Right ventricle myocardium inferior (tissue), 1 donor: ENCODE data around the gene OR4D1. TPM values are rescaled to one million over a fixed set of nuclear protein-coding genes. Genes with fewer than 3 reads are reported as not detected.
"Not testable (repeated sequence)": the region's sequence is repeated elsewhere in the genome, so short reads cannot be mapped to it uniquely, and the experiment has no call there.

Source experiments
- ATAC-seq: fragments of 200-7000 bp; cut with Tn5 transposase; one replicate; pipeline ENCODE4 v1.9.1; 2020; ENCODE audit warnings: mild to moderate bottlenecking, moderate library complexity
- DNase-seq: peaks from one replicate; pipeline ENCODE4 v3.0.0; 2021; ENCODE audit errors: missing footprints
- intact Hi-C: fragments of 100-400 bp; cut with DNase I; formaldehyde crosslinking; loops from one replicate; pipeline ENCODE4 v1.11.0; 2022
- long read RNA-seq: library from polyadenylated mRNA; unstranded; transcript quantifications from one replicate; pipeline ENCODE4 v2.0.0, GENCODE V29; 2021
- total RNA-seq: library from RNA; stranded (reverse); fragmentation: NEBNext Ultra II Directional; extraction: Animal tissue kit (Norgen Biotek cat#: 25700); gene quantifications from one replicate; pipeline ENCODE4 v1.2.1, GENCODE V29; 2021
- donor health status: DM: no; HTN: yes; CAD: no; lungs with severe emphysema.

Gene OR4D1
- not detected for total RNA-seq
- long read RNA-seq: 0 reads

DNA sequence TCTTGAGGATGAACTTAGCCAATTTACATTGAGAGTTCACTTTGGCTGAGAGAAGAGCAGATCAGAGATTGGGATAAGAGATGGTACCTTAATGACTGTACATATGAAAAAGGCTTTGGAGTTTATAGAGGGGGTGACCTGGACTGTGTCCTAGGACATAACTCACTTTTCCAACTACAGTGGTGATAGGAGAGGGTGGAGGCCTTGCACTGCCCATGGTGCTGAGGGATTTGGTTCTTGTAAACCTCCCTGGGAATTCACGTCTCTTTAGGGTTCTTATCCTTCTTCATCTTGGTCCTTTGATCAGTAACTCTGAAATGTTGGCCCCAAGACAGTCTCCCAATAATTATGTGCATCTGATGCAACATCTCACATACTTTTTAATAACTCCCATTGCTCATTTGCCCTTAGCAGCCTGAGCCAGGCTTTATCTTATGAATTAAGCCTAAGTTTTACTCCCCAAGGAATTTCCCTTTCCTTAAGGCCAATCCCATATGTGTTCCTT, at the start of gene OR4D1:
OR4D1 (plus strand) TSS at position 455 of the 505 bp plus-strand sequence. CDS start 6,770 bp downstream, outside the sequence.
- ATAC-seq: no peak
- intact Hi-C loops: no loop called here
- no peak for DNase-seq

DNA sequence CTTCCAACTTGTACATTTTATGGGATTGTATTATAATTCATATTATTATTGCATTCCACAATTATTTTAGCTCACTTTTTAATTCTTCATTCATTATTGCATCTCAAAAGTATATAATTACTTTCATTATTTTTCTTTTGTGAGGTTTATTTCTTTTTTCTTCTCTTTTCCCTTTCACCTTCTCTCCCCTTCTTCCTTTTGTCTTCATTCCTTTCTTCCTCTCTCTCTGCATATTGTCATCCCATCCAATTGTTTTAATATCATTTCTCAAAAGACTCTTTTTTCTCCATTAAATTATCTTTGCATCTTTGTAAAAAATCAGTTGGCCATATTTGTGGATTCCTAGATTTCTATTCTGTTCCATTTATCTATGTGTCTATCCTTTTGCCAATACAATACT, 47.7 kb upstream of the OR4D1 start:
- intact Hi-C loops: no loop called here
- no peak for DNase-seq
- ATAC-seq: no peak

DNA sequence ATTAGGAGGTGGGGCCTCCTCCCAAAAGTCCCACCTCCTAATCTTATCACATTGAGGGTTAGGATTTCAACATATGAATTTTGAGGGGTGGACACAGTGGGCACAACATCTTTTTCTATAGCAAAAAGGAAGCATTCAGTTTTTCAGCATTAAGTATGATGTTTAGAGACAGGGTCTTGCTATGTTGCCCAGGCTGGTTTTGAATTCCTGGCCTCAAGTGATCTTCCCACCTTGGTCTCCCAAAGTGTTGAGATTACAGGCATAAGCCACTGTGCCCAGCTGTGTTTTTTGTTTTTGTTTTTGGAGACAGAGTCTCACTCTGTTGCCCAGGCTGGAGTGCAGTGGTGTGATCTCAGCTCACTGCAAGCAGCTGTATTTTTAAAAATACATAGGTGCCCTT, 46.3 kb upstream of the OR4D1 start:
- DNase-seq, ATAC-seq, intact Hi-C loops: not testable (repeated sequence)

DNA sequence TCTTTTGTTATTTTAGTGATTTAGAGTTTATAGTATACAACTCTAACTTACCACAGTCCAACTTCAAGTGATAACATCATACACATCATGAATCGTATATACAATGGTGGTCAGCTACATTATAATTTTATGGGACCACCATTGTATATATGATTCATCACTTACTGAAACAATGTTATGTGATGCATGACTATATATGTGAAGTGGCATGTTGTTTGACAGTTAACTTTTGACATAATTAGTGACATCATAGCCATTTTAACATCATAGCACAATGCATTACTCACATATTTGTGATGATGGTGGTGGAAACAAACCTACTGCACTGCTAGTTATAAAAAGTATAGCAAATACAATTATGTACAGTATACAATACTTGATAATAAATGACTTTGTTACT, 43.1 kb upstream of the OR4D1 start:
- intact Hi-C loops: no loop called here
- no peak for ATAC-seq
- DNase-seq: no peak

DNA sequence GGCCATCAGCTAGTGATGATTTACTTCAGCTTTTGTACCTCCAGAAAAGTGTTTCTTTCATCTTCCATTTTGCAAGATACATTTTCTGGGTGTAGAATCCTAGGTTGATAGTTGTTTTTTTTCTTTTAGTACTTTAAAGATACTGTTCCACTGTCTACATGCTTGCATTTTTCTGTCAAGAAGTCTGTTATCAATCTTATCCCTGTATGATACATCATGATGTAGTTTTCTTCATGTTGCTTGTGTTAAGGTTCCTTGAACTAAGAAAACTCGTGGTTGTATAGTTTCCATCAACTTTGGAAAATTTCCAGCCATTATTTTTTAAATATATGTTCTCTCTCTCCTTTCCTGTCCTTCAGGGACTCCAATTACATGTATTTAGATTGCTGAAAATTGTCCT, 40.9 kb upstream of the OR4D1 start:
- ATAC-seq: no peak
- intact Hi-C loops: no loop called here
- no peak for DNase-seq

DNA sequence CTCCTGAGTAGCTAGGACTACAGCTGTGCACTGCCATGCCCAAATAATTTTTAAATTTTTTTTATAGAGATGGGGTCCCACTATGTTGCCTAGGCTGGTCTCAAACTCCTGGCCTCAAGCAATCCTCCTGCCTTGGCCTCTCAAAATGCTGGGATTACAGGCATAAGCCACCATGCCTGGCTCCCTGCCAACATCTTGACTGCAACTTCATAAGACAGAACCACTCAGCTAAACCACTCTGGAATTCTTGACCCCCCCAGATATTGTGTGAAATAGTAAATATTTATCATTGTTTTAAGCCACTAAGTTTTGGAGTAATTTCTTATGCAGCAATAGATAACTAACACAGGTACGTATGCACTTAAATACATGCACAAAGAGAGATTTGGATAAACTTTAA, 39.0 kb upstream of the OR4D1 start:
- intact Hi-C loops: no loop called here
- ATAC-seq (no peak), DNase-seq (no peak)

DNA sequence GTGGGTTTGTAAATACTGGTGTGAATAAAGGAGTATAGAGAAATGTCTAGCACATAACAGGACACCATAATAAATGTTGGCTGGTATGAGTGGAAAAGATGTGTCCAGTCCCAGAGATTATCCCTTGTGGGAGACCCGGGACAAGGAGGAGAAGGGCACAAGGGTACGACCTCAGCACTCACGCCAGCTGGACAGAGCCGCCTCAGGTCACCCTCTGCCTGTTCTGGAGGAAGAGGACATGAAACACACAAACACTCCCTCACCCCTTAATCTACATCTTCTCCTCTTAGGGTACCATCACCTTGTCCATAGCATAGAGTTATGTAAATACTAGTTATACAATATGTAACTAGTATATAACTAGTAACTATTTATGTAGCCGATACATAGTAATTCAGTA, 38.2 kb upstream of the OR4D1 start:
- no peak for DNase-seq
- intact Hi-C loops: loop anchor here (5.0 kb wide), 2 partner anchors 253 to 978 kb away; no protein-coding TSS in a partner anchor
- ATAC-seq: no peak

DNA sequence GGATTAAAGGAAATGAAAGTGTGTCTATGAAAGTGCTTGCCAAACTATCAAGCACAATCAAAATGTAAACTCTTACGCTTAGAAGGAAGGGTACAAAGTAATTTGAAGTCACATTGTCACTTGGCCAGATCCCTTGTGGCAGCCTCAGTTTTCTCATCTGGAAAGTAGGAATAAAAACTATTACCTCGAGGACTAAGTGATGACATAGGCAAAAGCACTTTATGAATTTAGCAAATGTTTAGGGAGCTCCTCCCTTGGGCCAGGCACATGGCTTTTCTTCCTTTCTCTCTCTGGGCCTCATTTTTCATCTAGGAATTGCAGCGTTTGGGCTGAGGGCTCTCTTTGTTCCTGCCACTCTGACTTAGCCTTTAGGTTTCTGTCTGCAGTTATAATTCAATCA, 36.5 kb upstream of the OR4D1 start:
- intact Hi-C loops: loop anchor here (2.0 to 5.0 kb wide), 4 partner anchors 27 to 979 kb away; partner anchors contain the start of gene SRSF1
- no peak for DNase-seq
- ATAC-seq: no peak

DNA sequence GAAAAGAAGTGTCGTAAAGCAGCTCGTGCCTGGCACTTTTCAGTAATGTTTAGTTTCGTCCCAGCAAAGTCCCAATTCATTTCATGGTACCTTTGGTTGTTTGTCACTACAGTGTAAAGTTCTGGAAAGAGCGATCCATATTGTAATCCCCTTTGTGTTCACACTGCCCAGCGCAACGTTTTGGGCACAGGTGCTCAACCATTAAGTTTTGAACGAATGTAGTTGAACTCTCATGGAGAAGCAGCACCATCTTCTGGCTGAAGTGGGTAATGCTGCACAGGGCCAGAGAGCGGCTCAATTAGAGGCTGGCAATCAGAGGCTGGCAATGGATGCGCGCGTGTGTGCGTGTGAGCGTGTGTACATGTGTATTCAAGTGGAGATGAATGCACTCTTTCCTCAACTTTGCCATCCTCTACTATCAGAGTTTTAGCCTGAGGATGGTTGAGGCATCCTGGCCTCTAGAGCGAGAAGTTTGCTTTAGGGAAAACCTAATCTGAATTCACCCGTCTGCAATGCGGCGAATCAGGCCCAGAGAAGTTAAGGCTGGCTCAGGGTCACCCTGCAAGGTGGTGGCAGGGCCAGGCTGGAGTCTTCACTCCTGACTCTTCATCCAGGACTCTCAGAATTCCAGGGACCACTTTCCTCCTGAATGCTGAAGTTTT, 35.1 kb upstream of the OR4D1 start:
- peak; percentile 80 for DNase-seq
- intact Hi-C loops: loop anchor here (2.0 to 5.0 kb wide), 4 partner anchors 28 to 981 kb away; partner anchors contain the start of gene SRSF1
- ATAC-seq: peak; percentile 73

DNA sequence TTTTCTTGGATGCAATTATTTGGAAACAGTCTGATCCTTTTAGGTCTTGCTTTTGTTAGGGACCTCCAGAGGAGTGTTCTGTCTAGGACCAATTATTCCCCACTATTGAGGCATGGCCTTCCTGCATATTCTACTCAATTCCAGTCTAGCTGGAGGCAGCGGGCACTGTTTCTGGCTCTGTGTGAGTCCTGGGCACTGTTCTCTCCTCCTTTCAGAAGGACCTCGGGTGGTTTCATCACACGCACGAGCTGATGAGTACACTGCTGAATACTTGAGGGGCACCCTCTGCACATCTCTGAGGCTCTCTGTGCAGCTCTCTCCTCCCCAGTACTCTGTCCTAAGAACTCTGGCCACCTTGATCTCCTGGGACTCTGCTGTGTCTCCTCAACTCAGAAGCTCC, 34.2 kb upstream of the OR4D1 start:
- ATAC-seq: no peak
- intact Hi-C loops: loop anchor here (2.0 to 5.0 kb wide), 4 partner anchors 29 to 982 kb away; partner anchors contain the start of gene SRSF1
- DNase-seq: no peak

DNA sequence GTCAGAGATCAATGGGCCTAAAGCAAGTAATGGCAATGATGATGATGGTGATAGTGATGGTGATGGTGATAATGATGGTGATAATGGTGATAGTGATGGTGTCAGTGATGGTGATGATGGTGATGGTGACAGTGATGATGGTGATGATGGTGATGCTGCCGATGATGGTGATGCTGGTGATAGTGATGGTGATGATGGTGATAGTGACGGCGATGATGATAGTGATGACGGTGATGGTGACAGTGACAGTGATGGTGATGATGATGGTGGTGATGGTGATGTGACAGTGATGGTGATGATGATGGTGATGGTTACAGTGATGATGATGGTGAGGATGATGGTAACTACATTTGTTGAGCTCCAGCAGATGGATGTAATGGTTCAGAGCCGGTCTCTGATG, 30.8 kb upstream of the OR4D1 start:
- ATAC-seq (no peak), DNase-seq (no peak)
- intact Hi-C loops: no loop called here

DNA sequence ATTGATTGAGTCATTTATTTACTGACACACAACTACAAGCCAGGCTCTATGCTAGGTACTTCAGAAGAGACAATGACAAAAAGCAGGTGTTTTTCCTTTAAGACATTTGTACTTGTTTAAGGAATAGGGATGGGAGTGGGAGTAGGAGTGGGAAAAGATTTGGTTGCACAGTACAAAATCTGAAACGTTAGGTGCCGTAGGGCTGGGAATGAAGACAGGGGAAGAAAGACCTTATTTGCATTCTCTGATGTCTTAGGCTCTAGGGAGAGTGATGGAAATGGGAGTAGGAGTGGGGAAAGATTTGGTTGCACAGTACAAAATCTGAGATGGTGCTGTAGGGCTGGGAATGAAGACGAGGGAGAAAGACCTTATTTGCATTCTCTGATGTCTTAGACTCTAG, 28.7 kb upstream of the OR4D1 start:
- DNase-seq (no peak), ATAC-seq (no peak)
- intact Hi-C loops: no loop called here

DNA sequence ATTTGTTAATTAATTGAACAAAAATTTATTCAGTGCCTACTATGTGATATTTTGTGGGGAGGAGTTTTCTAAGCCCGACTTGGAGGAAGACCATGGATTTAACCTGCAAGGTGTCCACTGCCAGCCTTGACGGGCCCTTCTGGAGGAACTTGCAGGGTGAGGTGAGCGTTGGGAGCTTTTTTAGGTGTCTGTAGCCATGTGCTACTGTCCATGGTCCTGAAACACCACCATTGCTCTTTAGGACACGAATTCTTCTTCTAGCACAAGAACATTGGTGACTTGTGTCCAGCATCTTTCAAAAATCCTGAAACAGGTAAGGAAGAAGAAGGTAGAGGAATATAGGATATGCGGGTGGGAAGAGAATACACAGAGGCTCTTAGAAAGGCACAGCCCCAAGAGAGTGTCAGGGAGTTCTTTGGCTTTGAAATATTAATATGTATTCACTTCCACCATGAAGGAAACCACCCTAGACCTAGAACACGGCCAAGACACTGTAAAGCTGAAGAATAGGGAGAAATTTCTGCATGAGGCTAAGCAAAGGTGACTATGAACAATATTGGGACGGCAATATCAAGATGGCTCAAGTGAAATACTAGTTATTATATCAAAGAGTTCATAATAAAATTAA, 27.9 kb upstream of the OR4D1 start:
- DNase-seq: no peak

DNA sequence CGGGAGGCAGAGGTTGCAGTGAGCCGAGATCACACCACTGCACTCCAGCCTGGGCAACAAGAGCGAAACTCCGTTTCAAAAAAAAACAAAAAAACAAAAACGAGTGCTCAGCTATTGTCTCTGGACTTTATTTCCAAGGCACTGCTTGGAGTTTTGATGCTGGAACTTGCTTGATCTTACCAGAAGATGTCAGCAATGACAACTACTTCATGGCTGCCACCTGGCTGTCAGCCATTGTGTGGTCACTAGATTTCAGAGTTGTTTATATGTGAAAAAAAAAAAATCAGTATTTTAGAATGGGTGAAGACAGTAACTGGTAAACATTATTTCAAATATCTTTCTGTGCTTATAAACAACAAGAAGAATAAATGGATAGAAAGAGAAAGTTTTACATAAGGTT, 26.3 kb upstream of the OR4D1 start:
- intact Hi-C loops: no loop called here
- DNase-seq: no peak
- no peak for ATAC-seq

More for the DNA sequence above, 27.9 kb upstream of the OR4D1 start:
- intact Hi-C loops: no loop called here
- ATAC-seq: no peak

DNA sequence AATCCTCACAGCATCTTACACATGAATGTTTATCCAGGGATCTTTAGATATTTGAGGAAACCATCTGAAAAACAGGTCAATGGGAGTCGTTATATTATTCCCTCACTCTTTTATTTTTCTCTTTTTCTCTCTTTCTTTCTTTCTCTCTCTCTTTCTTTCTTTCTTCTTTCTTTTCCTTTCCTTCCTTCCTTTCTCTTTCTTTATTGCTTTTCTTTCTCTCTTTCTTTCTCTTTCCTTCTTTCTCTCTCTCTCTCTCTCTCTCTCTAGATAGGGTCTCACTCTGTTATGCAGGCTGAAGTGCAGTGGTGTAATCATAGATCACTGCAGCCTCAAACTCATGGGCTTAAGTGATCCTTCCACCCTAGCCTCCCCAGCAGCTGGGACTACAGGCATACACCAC, 20.3 kb upstream of the OR4D1 start:
- intact Hi-C loops: no loop called here
- DNase-seq: no peak
- ATAC-seq: no peak

DNA sequence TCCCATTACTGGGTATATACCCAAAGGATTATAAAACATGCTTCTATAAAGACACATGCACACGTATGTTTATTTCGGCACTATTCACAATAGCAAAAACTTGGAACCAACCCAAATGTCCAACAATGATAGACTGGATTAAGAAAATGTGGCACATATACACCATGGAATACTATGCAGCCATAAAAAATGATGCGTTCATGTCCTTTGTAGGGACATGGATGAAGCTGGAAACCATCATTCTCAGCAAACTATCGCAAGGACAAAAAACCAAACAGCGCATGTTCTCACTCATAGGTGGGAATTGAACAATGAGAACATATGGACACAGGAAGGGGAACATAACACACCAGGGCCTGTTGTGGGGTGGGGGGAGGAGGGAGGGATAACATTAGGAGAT, 15.5 kb upstream of the OR4D1 start:
- ATAC-seq, intact Hi-C loops, DNase-seq: not testable (repeated sequence)

DNA sequence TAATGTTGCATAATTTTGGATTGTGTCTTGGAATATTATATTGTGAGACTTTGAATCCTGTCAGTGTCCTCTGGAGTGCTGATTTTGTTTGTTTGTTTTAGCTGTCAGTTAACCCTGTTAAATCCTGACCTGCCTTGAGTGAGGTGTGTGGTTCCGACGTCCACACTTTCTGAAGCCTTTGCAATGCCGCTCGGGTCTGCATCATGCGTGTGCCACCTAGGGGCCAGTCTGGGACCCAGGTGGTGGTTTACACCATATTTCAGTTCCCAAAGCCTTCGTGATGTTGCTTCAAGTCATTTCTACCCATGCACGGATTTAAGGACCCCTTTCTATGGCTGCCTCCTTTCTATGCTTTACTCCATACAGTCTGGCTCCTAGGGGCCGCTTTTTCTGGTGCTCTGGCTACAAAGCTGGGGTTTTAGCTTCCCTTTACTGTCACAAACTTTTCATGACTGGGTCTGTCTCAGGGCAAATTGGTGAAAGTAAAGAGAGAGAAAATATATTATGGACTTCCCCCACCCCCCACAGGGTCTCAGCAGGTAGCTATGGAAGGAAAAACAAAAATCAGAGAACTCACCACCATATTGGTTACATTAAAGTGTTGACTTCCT, 11.4 kb upstream of the OR4D1 start:
- ATAC-seq (no peak), DNase-seq (no peak)
- intact Hi-C loops: no loop called here

DNA sequence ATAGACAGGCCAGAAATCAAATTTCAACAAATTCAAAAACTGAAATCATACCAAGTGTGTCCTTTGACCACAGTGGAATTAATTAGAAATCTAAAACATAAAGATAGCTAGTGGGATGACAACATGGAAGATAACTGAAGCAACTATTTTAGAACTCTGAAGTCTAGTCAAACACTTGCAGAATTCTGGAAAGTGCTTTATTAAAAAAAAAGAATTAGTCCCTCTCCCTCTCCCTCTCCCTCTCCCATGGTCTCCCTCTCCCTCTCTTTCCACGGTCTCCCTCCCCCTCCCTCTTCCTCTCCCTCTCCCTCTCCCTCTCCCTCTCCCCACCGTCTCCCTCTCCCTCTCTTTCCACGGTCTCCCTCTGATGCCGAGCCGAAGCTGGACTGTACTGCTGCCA, 6.7 kb upstream of the OR4D1 start:
- intact Hi-C loops: no loop called here
- no peak for ATAC-seq
- DNase-seq: no peak

DNA sequence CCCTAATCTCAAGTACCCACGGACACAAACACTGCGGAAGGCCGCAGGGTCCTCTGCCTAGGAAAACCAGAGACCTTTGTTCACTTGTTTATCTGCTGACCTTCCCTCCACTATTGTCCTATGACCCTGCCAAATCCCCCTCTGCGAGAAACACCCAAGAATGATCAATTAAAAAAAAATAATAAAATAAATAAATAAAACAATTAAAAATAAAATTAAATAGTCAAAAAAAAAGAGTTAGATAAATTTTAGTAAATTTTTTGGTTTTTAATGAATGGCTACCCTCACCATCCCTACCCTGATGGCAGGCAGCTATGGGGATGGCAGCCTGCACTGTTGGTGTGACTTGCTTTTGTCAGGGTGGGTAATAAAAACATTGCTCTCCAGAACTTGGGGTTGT, 4.8 kb upstream of the OR4D1 start:
- DNase-seq, ATAC-seq, intact Hi-C loops: not testable (repeated sequence)

DNA sequence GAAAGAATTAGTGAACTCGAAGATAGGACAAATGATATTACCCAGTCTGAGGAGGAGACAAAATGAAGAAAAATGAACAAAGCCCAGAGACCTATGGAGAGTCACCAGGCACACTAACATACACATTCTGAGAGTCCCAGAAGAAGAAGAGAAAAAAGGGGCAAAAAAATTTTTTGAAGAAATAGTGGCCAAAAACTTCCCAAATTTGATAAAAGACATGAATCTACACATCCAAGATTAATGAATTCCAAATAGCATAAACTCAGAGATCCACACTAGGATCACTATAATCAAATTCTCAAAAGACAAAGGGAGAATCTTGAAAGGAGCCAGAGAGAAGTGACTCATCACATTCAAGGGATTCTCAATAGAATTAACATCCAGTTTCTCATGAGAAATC, 3.4 kb upstream of the OR4D1 start:
- ATAC-seq (no peak), DNase-seq (no peak)
- intact Hi-C loops: no loop called here
